PC-9 (cell line): Measurements from ENCODE around the gene PYCR2.

ENCODE experiments used
- CTCF ChIP-seq: fragments of 200-600 bp; sonication (generic); conservative IDR thresholded peaks from 2 replicates; pipeline ENCODE4 v1.6.1; 2017; ENCODE audit warnings: mixed run types, antibody characterized with exemption, mild to moderate bottlenecking, moderate library complexity
- EZH2 ChIP-seq: fragments of 200-600 bp; sonication (generic); IDR thresholded peaks from 2 replicates; pipeline ENCODE4 v1.8.0; 2017; ENCODE audit warnings: antibody characterized with exemption, low read depth

- TF ChIP-seq CTCF = no peak
- TF ChIP-seq EZH2 = no peak
Measured at GRCh38 chr1:225973158-225973557, 49.1 kb upstream of the PYCR2 start.
